Measurements from ENCODE around the gene C12orf50. TPM values are rescaled to one million over a fixed set of nuclear protein-coding genes. Genes with fewer than 3 reads are reported as not detected.

Gene C12orf50
- polyA plus RNA-seq, 1 experiment = not detected

- POLR2A ChIA-PET = no interaction called here
- H3K27me3 ChIP-seq (ENCODE audit: control insufficient read depth, insufficient read depth, low read length) = no peaks in the 10 kb centered on the region
- H3K27ac ChIP-seq (ENCODE audit: low read depth, low read length) = no peak overlapping the region
- TF ChIP-seq CTCF (IDR thresholded peaks at IDR 0.05; ENCODE audit: low read depth, low read length) = no peak
- H3K9me3 ChIP-seq (ENCODE audit: control insufficient read depth, insufficient read depth, low read length) = peaks cover 6% of the 10 kb centered on the region
- CTCF ChIA-PET = no interaction called here
- H3K4me3 ChIP-seq (ENCODE audit: low read depth, low read length) = no peak overlapping the region
- no peak for DNase-seq (ENCODE audit: low read depth, low spot score)
Measured at GRCh38 chr12:87939182-87939581, 90.0 kb downstream of the C12orf50 start.

- H3K27ac ChIP-seq (ENCODE audit: low read depth, low read length) = no peak overlapping the region
- TF ChIP-seq CTCF (IDR thresholded peaks at IDR 0.05; ENCODE audit: low read depth, low read length) = no peak
- H3K4me3 ChIP-seq (ENCODE audit: low read depth, low read length) = no peak overlapping the region
- ChIA-PET POLR2A (no interaction called here), CTCF (no interaction called here)
- H3K27me3 ChIP-seq (ENCODE audit: control insufficient read depth, insufficient read depth, low read length) = no peaks in the 10 kb centered on the region
- DNase-seq (ENCODE audit: low read depth, low spot score) = no peak
- peaks cover 6% of the 10 kb centered on the region for H3K9me3 ChIP-seq (ENCODE audit: control insufficient read depth, insufficient read depth, low read length)
Measured at GRCh38 chr12:87935216-87935615, 94.0 kb downstream of the C12orf50 start.

- no peak for DNase-seq (ENCODE audit: low read depth, low spot score)
- Histone ChIP-seq H3K27ac (ENCODE audit: low read depth, low read length) (no peak overlapping the region), H3K9me3 (ENCODE audit: control insufficient read depth, insufficient read depth, low read length) (peaks cover 6% of the 10 kb centered on the region), H3K27me3 (ENCODE audit: control insufficient read depth, insufficient read depth, low read length) (no peaks in the 10 kb centered on the region), H3K4me3 (ENCODE audit: low read depth, low read length) (no peak overlapping the region)
- CTCF ChIA-PET = interaction anchor here (1.2 kb wide), 1 partner anchor 18 kb away, joined by 3 read pairs; no protein-coding TSS in a partner anchor
- POLR2A ChIA-PET = no interaction called here
- TF ChIP-seq CTCF (IDR thresholded peaks at IDR 0.05; ENCODE audit: low read depth, low read length) = no peak
Measured at GRCh38 chr12:87933991-87934390, 95.2 kb downstream of the C12orf50 start.

GRCh38 chr12:87931812-87932211 lies 97.4 kb downstream of the C12orf50 start:
- Histone ChIP-seq H3K27ac (ENCODE audit: low read depth, low read length) (peak overlapping the region; percentile 33), H3K27me3 (ENCODE audit: control insufficient read depth, insufficient read depth, low read length) (no peaks in the 10 kb centered on the region), H3K4me3 (ENCODE audit: low read depth, low read length) (no peak overlapping the region), H3K9me3 (ENCODE audit: control insufficient read depth, insufficient read depth, low read length) (peaks cover under 1% of the 10 kb centered on the region; the same call in 1 of the 2 replicates)
- no peak for TF ChIP-seq CTCF (IDR thresholded peaks at IDR 0.05; ENCODE audit: low read depth, low read length)
- peak; percentile 84 for DNase-seq (ENCODE audit: low read depth, low spot score)
- CTCF ChIA-PET = no interaction called here
- POLR2A ChIA-PET = no interaction called here

GRCh38 chr12:87930627-87931026 lies 98.6 kb downstream of the C12orf50 start:
- ChIA-PET POLR2A (no interaction called here), CTCF (interaction anchor here (1.6 kb wide), 1 partner anchor 22 kb away, joined by 6 read pairs; no protein-coding TSS in a partner anchor)
- H3K27me3 ChIP-seq (ENCODE audit: control insufficient read depth, insufficient read depth, low read length) = no peaks in the 10 kb centered on the region
- DNase-seq (ENCODE audit: low read depth, low spot score) = no peak
- H3K27ac ChIP-seq (ENCODE audit: low read depth, low read length) = no peak overlapping the region
- H3K4me3 ChIP-seq (ENCODE audit: low read depth, low read length) = no peak overlapping the region
- no peaks in the 10 kb centered on the region for H3K9me3 ChIP-seq (ENCODE audit: control insufficient read depth, insufficient read depth, low read length)
- TF ChIP-seq CTCF (IDR thresholded peaks at IDR 0.05; ENCODE audit: low read depth, low read length) = no peak

Small RNA genes lying within 50 kb of the gene (small RNA-seq; reads per million reads assigned to genes)
- not detected for gene RNA5SP364 (ENCODE audit: insufficient read length, low read depth)

Other genes with a start within 250 kb of the C12orf50 start
- gene CEP290, start 112.7 kb upstream of the C12orf50 start, polyA plus RNA-seq (2011; rRNA removed) = 5.4 and 8.1 TPM in 2 replicates
- gene TMTC3, start 112.9 kb upstream of the C12orf50 start, polyA plus RNA-seq (2011; rRNA removed) = 19.2 and 29.3 TPM in 2 replicates

All from AG04450 (cell line).